GM13977 (cell line): Measurements from ENCODE around the gene STK33.

Source experiments
- DNase-seq: peaks from one replicate; pipeline ENCODE4 v3.0.0; 2012; ENCODE audit warnings: low spot score
- CTCF ChIP-seq: IDR thresholded peaks from 2 replicates; pipeline ENCODE4 v1.5.1; 2012; ENCODE audit warnings: mild to moderate bottlenecking, control low read depth; ENCODE audit not compliant: insufficient read depth; ENCODE audit errors: extremely low read depth, missing control alignments
- in situ Hi-C: fragments of 300-500 bp; cut with MboI; formaldehyde crosslinking; loops from one replicate; pipeline ENCODE4 v1.12.0; 2022; ENCODE audit warnings: low sequenced_read_pairs, low pct_unique_long_range_greater_than_20kb, mixed read lengths, inconsistent platforms; ENCODE audit not compliant: unreplicated experiment

Gene STK33

GRCh38 chr11:8636127-8636526 is 42.1 kb upstream of the STK33 start:
- TF ChIP-seq CTCF, result no peak
- in situ Hi-C loops, result no loop called here
- no peak for DNase-seq

GRCh38 chr11:8634498-8634897 is 40.5 kb upstream of the STK33 start:
- no peak for DNase-seq
- in situ Hi-C loops, result no loop called here
- no peak for TF ChIP-seq CTCF

GRCh38 chr11:8631395-8632118 is 37.5 kb upstream of the STK33 start:
- TF ChIP-seq CTCF, result no peak
- no peak for DNase-seq
- in situ Hi-C loops, result no loop called here

- no peak for DNase-seq
- TF ChIP-seq CTCF, result no peak
- in situ Hi-C loops, result no loop called here
Measured at GRCh38 chr11:8624698-8625097, 30.7 kb upstream of the STK33 start.

- TF ChIP-seq CTCF, result no peak
- in situ Hi-C loops, result no loop called here
- no peak for DNase-seq
Measured at GRCh38 chr11:8621147-8621546, 27.1 kb upstream of the STK33 start.

- TF ChIP-seq CTCF, result no peak
- DNase-seq, result no peak
- in situ Hi-C loops, result no loop called here
Measured at GRCh38 chr11:8617063-8617462, 23.0 kb upstream of the STK33 start.
